ENCODE data around the gene HOXD12.

HOXD12 gene

GRCh38 chr2:176138923-176139660 is 39.5 kb downstream of the HOXD12 start:
- WGBS, 2 experiments (ENCODE audit: insufficient coverage in 2 of 2), result 62 to 68% methylated on average over 27 to 28 of the region's 28 CpGs
- H3K27ac ChIP-seq (ENCODE audit: low read depth, low read length, severe bottlenecking), result no peak overlapping the region

DNA sequence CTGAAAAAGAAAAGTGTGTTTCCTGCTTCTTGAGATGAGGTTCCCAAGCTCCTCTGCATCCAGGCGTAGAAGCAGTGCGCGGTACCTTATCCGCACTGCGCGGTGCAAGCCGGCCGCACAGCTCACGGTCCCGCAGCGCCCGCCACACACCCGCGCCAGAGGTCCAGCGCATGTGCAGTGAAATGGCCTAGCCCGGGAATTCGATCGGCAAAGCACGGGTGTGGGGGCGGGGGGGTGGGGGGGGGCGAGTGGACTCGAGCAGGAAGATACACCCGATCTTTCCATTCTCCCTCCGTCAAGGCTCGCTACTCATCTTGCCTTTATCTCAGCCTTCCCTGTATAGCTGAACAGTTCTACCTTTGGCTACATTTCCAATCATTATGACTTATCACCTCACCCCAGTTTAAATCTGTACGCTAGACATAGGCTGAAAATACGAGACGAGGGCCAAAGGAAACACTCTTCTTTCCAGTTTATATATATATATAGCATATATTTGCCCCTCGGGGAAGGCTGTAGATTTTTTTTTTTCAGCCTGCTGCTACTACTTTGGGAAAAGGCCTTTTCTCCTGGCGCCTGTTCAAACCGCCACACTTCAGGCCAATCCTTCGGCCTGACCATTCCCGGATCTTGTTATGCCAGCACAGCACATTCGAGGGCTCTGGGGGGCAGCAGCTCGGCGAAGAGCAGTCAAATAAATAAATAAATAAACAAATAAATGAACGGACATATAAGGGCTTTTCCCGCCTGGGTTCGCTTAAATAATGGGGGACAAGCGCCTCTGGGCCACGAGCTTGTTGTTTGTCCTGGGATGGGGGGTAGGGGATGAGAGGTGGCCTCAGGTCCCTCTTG is 40.3 kb downstream of the HOXD12 start:
- Histone ChIP-seq H3K4me3 (ENCODE audit: extremely low read depth, insufficient read depth, low read length, poor library complexity, severe bottlenecking) (peak overlapping the region; percentile 37), H3K27ac (ENCODE audit: low read depth, low read length, severe bottlenecking) (no peak overlapping the region), H3K4me1 (ENCODE audit: control insufficient read depth, insufficient read depth, low read length, poor library complexity, severe bottlenecking) (no peaks in the 10 kb centered on the region), H3K36me3 (ENCODE audit: control insufficient read depth, insufficient read depth, low read length) (no peaks in the 10 kb centered on the region), H3K9me3 (ENCODE audit: control insufficient read depth, low read length) (no peaks in the 10 kb centered on the region)
- 63 to 66% methylated on average over 24 to 28 of the region's 41 CpGs for WGBS, 2 experiments (ENCODE audit: insufficient coverage in 2 of 2)

More at GRCh38 chr2:176138923-176139660, 39.5 kb downstream of the HOXD12 start:
- H3K36me3 ChIP-seq (ENCODE audit: control insufficient read depth, insufficient read depth, low read length), result no peaks in the 10 kb centered on the region
- no peak overlapping the region for H3K4me3 ChIP-seq (ENCODE audit: extremely low read depth, insufficient read depth, low read length, poor library complexity, severe bottlenecking)
- no peaks in the 10 kb centered on the region for H3K4me1 ChIP-seq (ENCODE audit: control insufficient read depth, insufficient read depth, low read length, poor library complexity, severe bottlenecking)
- no peaks in the 10 kb centered on the region for H3K9me3 ChIP-seq (ENCODE audit: control insufficient read depth, low read length)

- Histone ChIP-seq H3K36me3 (ENCODE audit: control insufficient read depth, insufficient read depth, low read length) (no peaks in the 10 kb centered on the region), H3K4me3 (ENCODE audit: extremely low read depth, insufficient read depth, low read length, poor library complexity, severe bottlenecking) (peak overlapping the region; percentile 37), H3K27ac (ENCODE audit: low read depth, low read length, severe bottlenecking) (no peak overlapping the region), H3K9me3 (ENCODE audit: control insufficient read depth, low read length) (no peaks in the 10 kb centered on the region), H3K4me1 (ENCODE audit: control insufficient read depth, insufficient read depth, low read length, poor library complexity, severe bottlenecking) (no peaks in the 10 kb centered on the region)
- WGBS, 2 experiments (ENCODE audit: insufficient coverage in 2 of 2), result 7 to 8% methylated on average over 31 to 39 of the region's 48 CpGs
Measured at GRCh38 chr2:176140513-176141317, 41.1 kb downstream of the HOXD12 start.

GRCh38 chr2:176142281-176142680 is 42.7 kb downstream of the HOXD12 start:
- no peak overlapping the region for H3K4me3 ChIP-seq (ENCODE audit: extremely low read depth, insufficient read depth, low read length, poor library complexity, severe bottlenecking)
- H3K4me1 ChIP-seq (ENCODE audit: control insufficient read depth, insufficient read depth, low read length, poor library complexity, severe bottlenecking), result no peaks in the 10 kb centered on the region
- no peaks in the 10 kb centered on the region for H3K9me3 ChIP-seq (ENCODE audit: control insufficient read depth, low read length)
- 63 to 100% methylated on average over 1 of the region's 2 CpGs for WGBS, 2 experiments (ENCODE audit: insufficient coverage in 2 of 2)
- no peak overlapping the region for H3K27ac ChIP-seq (ENCODE audit: low read depth, low read length, severe bottlenecking)
- no peaks in the 10 kb centered on the region for H3K36me3 ChIP-seq (ENCODE audit: control insufficient read depth, insufficient read depth, low read length)

DNA sequence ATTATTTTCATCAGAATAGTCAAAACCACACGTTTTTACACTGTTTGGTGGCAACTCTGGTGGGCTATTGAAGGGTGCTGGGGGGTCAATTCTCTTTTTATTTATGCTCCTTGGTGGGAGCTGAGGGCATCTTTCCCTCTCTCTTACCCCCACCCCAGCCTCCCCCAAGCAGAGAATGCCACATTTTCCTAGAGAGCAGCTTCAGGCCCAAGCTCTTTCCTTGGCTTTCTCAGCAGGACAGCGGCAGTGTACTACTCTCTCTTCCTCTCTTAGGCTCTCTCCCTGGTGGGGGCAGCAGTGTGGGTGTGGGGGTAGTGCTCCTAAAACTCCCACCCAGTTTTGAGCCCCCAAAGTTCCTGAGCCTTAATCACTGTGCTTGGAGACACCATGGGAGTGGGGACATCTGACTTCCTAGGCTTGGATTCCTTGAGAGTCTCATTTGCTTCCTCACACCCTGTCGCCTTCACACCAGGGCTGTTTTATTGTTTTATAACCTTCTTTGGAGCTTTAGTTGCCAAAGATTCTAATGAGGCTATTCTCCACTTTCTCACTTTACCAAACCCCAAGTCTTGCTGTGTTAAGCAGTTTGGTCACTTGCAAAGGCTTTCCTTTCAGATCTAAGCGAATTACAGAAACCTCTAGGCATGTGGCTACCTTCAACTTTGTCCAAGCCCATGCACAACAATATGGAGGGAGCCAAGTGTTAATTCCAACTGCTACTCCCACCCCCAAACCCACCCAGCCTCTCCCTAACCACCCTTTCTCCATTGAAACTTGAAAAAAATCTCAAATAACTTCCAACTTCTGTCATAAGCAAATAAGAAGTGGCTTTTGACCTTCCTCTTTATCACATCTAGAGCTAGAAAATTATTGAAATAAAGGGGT is 45.7 kb downstream of the HOXD12 start:
- 20 to 45% methylated on average over 1 of the region's 4 CpGs for WGBS, 2 experiments (ENCODE audit: insufficient coverage in 2 of 2)
- Histone ChIP-seq H3K36me3 (ENCODE audit: control insufficient read depth, insufficient read depth, low read length) (no peaks in the 10 kb centered on the region), H3K4me1 (ENCODE audit: control insufficient read depth, insufficient read depth, low read length, poor library complexity, severe bottlenecking) (no peaks in the 10 kb centered on the region), H3K9me3 (ENCODE audit: control insufficient read depth, low read length) (no peaks in the 10 kb centered on the region), H3K27ac (ENCODE audit: low read depth, low read length, severe bottlenecking) (no peak overlapping the region), H3K4me3 (ENCODE audit: extremely low read depth, insufficient read depth, low read length, poor library complexity, severe bottlenecking) (no peak overlapping the region)

DNA sequence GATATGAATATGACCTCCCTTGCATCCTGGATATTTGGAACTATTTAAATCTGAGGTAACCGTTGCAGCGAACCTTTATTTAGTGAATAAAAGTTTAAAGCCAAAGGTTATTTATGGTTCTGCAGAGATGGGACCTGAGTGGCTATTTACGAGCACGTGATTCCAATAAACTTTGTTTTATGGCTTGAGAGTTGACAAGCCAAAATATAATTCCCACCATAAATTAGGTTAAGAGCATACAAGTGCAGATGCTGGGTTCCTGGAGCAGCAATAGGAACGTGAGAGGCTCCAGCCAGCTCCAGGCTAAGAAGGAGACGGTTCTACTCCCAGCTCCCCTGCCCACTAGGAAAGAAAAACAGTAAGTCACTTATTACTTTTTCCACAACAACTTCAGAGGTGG is 46.5 kb downstream of the HOXD12 start:
- WGBS, 2 experiments (ENCODE audit: insufficient coverage in 2 of 2), result no CpG with 5 or more reads among the region's 6 CpGs
- no peak overlapping the region for H3K27ac ChIP-seq (ENCODE audit: low read depth, low read length, severe bottlenecking)
- no peak overlapping the region for H3K4me3 ChIP-seq (ENCODE audit: extremely low read depth, insufficient read depth, low read length, poor library complexity, severe bottlenecking)
- H3K4me1 ChIP-seq (ENCODE audit: control insufficient read depth, insufficient read depth, low read length, poor library complexity, severe bottlenecking), result no peaks in the 10 kb centered on the region
- H3K9me3 ChIP-seq (ENCODE audit: control insufficient read depth, low read length), result no peaks in the 10 kb centered on the region
- no peaks in the 10 kb centered on the region for H3K36me3 ChIP-seq (ENCODE audit: control insufficient read depth, insufficient read depth, low read length)

DNA sequence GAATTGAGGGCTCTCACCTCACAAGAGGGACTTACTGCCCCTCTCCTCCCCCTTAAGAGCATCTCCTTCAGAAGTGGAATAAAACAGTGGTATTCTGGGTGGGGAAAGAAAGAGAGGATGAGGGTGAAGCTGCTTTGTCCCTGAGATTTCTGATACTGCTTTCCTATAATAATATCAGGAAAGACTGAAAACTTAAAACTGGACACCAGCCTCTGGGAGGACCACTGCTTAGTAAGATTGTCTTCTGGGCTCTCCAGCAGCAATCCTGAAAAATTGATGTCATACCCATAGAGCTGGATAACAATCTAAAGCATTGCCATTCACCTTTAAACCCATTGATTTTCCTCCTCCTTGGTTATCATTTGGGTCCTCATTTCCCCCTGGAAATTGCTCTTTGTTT is 47.0 kb downstream of the HOXD12 start:
- no peak overlapping the region for H3K27ac ChIP-seq (ENCODE audit: low read depth, low read length, severe bottlenecking)

GRCh38 chr2:176147210-176147799 is 47.7 kb downstream of the HOXD12 start:
- Histone ChIP-seq H3K27ac (ENCODE audit: low read depth, low read length, severe bottlenecking) (no peak overlapping the region), H3K36me3 (ENCODE audit: control insufficient read depth, insufficient read depth, low read length) (no peaks in the 10 kb centered on the region), H3K4me3 (ENCODE audit: extremely low read depth, insufficient read depth, low read length, poor library complexity, severe bottlenecking) (no peak overlapping the region), H3K4me1 (ENCODE audit: control insufficient read depth, insufficient read depth, low read length, poor library complexity, severe bottlenecking) (no peaks in the 10 kb centered on the region), H3K9me3 (ENCODE audit: control insufficient read depth, low read length) (no peaks in the 10 kb centered on the region)
- 8 to 12% methylated on average over 14 to 16 of the region's 32 CpGs for WGBS, 2 experiments (ENCODE audit: insufficient coverage in 2 of 2)

More for the DNA sequence above, 47.0 kb downstream of the HOXD12 start:
- Histone ChIP-seq H3K4me3 (ENCODE audit: extremely low read depth, insufficient read depth, low read length, poor library complexity, severe bottlenecking) (no peak overlapping the region), H3K4me1 (ENCODE audit: control insufficient read depth, insufficient read depth, low read length, poor library complexity, severe bottlenecking) (no peaks in the 10 kb centered on the region), H3K36me3 (ENCODE audit: control insufficient read depth, insufficient read depth, low read length) (no peaks in the 10 kb centered on the region), H3K9me3 (ENCODE audit: control insufficient read depth, low read length) (no peaks in the 10 kb centered on the region)

DNA sequence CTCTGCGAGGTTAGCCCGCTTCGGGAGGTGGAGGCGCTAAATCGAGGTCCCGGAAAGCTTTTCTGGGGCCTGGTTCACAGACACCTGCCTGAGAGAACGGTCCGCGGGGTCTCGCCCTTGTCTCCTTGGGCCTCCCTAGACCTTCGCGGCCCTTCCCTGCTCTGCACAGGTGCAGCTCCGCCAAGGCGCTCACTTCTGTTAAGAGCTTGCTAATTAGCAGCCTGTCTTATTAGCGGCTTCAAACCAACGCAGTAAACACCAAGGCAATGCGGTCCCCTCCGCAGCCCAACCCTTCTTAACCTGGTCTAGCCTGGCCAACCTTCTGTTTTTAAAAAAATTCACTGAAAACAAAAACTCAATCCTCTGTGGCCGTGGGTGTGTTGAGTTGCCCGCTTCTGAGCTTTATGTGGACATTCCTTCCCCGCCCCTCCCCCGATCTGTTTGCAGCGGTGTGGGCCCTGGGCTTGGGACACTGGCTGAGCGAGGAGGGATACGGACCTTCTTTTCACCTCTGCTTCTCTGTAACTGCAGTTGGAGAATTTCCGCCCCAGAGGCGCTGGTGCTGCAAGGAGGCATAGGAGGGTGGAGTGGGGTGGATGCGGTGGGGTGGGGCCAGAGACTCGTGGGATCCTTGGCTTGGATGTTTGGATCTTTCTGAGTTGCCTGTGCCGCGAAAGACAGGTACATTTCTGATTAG is 48.4 kb downstream of the HOXD12 start:
- Histone ChIP-seq H3K9me3 (ENCODE audit: control insufficient read depth, low read length) (no peaks in the 10 kb centered on the region), H3K36me3 (ENCODE audit: control insufficient read depth, insufficient read depth, low read length) (no peaks in the 10 kb centered on the region), H3K4me3 (ENCODE audit: extremely low read depth, insufficient read depth, low read length, poor library complexity, severe bottlenecking) (no peak overlapping the region), H3K27ac (ENCODE audit: low read depth, low read length, severe bottlenecking) (no peak overlapping the region), H3K4me1 (ENCODE audit: control insufficient read depth, insufficient read depth, low read length, poor library complexity, severe bottlenecking) (no peaks in the 10 kb centered on the region)
- WGBS, 2 experiments (ENCODE audit: insufficient coverage in 2 of 2), result 3 to 5% methylated on average over 18 to 19 of the region's 31 CpGs
